ENCODE measurements around the gene EEIG1.

EEIG1 gene

DNA sequence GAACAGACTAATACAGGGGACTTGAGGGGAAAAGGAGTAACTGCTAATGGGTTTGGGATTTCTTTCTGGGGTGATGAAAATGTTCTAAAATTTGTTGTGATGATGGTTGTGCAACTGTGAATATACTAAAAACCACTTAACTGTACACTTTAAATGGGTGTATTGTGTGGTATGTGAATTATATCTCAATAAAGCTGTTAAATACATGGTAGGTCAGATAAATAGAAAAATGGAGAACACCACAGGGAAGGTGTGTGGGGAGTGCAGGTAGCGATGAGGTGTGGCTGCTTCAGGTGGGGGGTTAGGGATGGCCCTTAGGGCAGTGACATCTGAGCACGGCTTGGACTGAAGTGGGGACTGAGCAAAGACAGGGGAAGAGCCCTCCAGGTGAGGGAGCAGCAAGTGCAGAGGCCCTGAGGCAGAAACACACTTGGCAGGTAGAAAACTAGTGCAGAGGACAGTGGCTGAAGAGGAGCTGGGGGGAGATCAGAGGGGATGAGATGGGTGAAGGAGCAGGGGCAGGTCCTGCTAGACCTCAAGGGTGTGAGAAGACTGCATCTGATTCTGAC lies 20.9 kb downstream of the EEIG1 start:
- TF ChIP-seq, protein P1, sequence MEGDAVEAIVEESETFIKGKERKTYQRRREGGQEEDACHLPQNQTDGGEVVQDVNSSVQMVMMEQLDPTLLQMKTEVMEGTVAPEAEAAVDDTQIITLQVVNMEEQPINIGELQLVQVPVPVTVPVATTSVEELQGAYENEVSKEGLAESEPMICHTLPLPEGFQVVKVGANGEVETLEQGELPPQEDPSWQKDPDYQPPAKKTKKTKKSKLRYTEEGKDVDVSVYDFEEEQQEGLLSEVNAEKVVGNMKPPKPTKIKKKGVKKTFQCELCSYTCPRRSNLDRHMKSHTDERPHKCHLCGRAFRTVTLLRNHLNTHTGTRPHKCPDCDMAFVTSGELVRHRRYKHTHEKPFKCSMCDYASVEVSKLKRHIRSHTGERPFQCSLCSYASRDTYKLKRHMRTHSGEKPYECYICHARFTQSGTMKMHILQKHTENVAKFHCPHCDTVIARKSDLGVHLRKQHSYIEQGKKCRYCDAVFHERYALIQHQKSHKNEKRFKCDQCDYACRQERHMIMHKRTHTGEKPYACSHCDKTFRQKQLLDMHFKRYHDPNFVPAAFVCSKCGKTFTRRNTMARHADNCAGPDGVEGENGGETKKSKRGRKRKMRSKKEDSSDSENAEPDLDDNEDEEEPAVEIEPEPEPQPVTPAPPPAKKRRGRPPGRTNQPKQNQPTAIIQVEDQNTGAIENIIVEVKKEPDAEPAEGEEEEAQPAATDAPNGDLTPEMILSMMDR (IDR thresholded peaks at IDR 0.05) = no peak
- DNase-seq (ENCODE audit: low spot score) = no peak
- Histone ChIP-seq H3K4me3 (no peak overlapping the region), H3K27ac (peak overlapping the region in 1 of 2 donors; percentile 73)

DNA sequence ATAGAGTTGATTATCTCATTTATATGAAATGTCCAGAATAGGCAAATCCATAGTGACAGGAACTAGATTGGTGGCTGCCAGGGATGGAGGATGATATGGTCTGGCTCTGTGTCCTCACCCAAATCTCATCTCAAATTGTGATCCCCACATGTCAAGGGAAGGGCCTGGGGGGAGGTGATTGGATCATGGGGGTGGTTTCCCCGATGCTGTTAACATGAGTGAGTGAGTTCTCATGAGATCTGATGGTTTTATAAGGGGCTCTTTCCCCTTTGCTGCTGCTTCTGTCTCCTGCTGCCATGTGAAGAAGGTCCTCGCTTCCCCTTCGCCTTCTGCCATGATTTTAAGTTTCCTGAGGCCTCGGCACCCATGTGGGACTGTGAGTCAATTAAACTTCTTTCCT lies 21.4 kb downstream of the EEIG1 start:
- Histone ChIP-seq H3K27ac (peak overlapping the region in 1 of 2 donors; percentile 31), H3K4me3 (no peak overlapping the region)
- DNase-seq (ENCODE audit: low spot score) = no peak
- TF ChIP-seq, protein P1 (IDR thresholded peaks at IDR 0.05) = no peak

DNA sequence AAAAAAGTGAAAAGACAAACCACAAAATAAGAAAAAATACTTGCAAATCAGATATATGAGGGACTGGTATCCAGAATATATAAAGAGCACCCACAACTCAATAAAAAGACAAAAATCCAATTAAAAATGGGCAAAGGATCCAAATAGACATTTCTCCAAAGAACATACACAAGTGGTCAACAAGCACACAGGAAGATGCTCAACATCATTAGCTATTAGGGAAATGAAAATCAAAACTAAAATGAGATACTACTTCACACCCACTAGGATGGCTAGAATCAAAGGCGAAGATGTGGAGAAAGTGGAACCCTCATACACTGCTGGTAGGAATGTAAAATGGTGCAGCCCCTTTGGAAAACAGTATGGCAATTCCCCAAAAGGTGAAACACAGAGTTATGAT lies 22.1 kb downstream of the EEIG1 start:
- H3K4me3 ChIP-seq = no peak overlapping the region
- DNase-seq (ENCODE audit: low spot score) = no peak
- TF ChIP-seq, protein P1 (IDR thresholded peaks at IDR 0.05) = no peak
- no peak overlapping the region for H3K27ac ChIP-seq

DNA sequence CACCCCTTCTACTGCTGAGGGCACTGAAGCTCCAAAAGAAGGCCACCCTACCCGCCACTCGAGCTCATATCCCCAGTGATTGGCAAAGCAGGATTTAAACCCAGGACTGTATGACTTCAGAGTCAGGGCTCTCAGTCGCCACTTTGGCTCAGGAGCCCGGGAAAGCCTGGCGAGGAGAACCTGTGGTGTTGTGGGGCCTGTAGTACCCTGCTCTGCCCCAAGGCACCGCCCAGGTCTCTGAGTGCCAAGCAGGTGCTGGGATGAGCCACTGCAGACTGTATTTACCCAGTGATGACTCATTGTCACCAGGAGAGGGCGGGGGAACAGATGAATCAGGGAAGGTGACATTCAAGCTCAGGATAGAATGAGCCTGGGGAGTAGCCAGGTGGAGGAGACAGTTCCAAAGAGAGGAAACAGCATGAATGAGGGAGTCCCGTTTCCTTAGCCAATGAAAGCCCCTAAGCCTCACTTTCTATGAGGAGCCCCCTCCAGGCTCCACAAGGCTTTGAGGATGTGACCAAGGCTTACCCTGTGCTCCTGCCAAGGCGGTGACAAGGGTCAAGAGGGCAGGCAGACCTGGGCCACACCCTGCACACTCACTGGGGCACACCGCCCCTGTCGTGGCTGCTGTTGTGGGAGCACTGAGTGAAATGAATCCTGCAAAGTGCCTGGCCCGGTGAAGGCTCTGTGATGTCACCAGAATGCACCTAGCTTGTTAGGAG lies 25.3 kb downstream of the EEIG1 start:
- TF ChIP-seq, protein P1 (IDR thresholded peaks at IDR 0.05) = no peak
- no peak overlapping the region for H3K4me3 ChIP-seq
- no peak for DNase-seq (ENCODE audit: low spot score)
- H3K27ac ChIP-seq = peak overlapping the region in 1 of 2 donors; percentile 41

DNA sequence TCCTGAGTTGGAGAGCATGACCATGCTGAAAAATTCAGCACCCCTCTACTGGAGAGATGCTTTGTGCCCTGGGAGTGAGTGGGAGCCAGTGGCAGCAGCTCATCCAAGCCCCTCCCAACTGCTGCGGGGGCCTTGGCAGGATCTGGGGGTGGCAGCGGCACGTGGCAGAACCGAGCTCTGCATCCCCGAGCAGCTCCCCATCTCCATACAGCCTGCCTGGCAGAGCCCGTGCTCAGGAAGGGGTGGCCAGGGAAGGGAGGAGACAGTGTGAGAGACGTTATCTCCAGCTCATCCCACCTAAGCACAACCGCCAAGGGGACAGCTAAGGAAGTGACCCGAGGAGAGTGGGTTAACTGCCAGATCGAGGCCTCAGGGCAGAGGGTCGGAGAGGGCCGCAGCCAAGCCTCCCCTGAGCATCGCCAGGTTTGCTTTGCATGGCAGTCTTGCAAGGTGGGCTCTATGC lies 25.9 kb downstream of the EEIG1 start:
- TF ChIP-seq, protein P1 (IDR thresholded peaks at IDR 0.05) = no peak
- Histone ChIP-seq H3K27ac (peak overlapping the region in 1 of 2 donors; percentile 41), H3K4me3 (no peak overlapping the region)
- no peak for DNase-seq (ENCODE audit: low spot score)

DNA sequence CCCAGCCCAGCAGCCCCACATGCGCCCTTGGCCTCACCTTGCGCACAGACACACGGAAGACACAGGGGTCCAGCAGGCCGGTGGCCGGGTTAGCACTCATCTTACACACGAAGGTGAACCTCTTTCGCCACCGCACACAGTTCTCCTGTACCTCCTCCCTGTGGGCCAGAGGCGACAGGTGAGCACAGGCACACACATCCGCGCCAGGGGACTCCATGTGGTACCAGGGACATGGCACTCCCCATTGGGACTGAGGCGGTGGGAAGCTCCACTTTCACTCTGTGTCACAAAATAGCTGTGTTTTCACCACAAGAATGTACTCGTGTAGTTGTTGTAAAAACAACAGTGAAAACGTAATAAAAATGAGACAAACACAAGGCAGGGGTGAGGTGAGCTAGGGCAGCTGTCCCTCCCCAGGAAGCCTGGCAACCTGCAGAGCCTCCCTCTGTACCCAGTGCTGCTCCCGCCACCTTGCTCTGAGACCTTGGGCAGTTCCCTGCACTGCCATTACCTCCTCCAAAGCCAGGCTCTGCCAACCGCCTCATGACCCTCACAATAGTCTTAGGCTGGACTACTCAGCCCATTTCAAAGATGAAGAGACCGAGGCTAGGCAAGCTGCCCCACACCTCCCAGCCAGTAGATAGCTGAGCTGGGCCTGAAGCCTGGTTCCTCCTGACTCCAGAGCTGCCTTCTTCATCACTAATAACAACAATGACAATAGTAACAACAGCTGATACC lies 26.9 kb downstream of the EEIG1 start:
- no peak for DNase-seq (ENCODE audit: low spot score)
- H3K27ac ChIP-seq = no peak overlapping the region
- TF ChIP-seq, protein P1 (IDR thresholded peaks at IDR 0.05) = no peak
- H3K4me3 ChIP-seq = no peak overlapping the region

All from coronary artery (tissue), 2 donors.